LNCAP (cell line): Measurements from ENCODE around the gene N4BP2.

Experiments
- CTCF ChIP-seq: fragments of 450-650 bp; IDR thresholded peaks from 2 replicates; pipeline ENCODE4 v1.5.1; 2017; ENCODE audit warnings: mild to moderate bottlenecking

The N4BP2 gene

DNA sequence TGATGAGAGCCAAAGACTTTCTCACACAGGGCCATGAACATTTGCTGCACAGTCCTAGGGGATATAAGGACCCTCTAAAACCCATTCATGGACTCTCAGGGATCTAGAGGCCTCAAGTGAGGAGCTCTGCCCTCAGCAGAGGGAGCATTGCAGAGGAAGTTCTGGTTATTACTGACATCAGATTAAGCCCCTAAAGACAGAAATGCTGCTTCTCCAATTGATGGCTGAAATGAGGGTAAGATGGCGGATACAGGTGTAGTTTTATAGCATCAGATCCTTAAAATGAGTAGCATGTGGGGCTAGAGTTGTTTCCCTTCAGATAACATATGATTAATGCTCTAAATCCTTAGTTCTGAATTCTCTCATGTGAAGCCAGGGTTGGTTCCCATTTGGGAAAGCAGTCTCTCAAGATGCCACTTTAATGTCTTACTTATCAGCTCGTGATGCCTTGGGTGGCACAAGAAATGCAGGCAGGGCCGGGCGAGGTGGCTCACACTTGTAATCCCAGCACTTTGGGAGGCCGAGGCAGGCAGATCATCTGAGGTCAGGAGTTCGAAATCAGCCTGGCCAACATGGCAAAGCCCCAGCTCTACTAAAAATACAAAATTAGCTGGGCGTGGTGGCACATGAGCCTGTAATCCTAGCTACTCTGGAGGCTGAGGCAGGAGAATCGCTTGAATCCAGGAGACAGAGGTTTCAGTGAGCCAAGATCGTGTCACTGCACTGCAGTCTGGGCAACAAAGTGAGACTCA is 148.0 kb downstream of the N4BP2 start:
- TF ChIP-seq CTCF, result no peak

DNA sequence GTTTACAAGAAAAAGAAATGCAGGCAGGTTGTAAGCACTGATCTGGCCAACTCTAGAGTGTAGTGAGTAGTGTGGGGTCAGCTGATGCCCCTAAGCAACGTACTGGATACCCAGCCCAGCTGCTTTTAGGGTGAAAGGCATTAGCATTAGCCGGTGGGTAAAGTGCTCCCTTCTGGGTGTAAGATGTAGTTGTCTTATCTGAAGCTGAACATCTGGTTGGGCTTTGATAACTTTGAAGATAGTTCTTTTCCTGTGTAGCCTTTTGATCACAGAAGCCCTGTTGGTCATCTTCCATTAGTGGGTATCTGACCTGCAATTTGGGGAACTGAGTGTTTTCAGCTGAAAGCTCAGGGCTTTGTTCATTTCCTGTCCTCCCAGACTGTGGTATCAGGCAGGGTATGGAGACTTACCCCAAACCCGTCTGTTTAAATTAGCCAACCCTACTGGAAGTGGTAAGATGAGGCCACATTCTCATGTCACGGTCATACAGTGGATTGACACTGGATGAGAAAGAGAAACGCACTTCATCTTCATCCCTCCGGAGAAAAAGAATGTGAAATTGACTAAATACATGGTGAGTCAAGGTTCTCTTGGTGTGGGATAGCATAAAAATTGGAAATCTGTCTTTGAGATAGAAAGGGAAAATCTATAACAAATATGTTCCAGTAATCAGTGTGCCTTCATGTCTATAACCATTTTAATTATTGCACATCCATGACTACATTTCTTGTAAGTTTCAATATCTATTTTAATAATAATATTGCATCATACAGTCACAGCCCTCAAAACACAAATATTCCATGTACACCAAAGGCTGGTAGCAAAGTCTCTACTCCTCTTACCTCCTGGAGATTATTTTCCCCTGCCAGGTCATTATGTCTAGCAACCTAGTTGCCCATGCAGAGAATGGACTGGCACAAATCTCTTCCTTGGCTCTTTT is 148.9 kb downstream of the N4BP2 start:
- TF ChIP-seq CTCF, result no peak

- no peak for TF ChIP-seq CTCF
These were observed 149.8 kb downstream of the N4BP2 start for GRCh38 chr4:40206426-40206825.
